HPDE6-E6E7 (cell line): ENCODE measurements around the gene SHB.
A peak's percentile ranks its signal among the peaks of the same experiment; 100 is the strongest.

ENCODE experiments used
- DNase-seq: peaks from one replicate; pipeline ENCODE4 v3.0.0; 2011; ENCODE audit warnings: missing footprints; ENCODE audit errors: extremely low spot score

SHB gene

GRCh38 chr9:37953206-37953774 is 115.7 kb downstream of the SHB start:
- DNase-seq: no peak

GRCh38 chr9:37952731-37953130 is 116.3 kb downstream of the SHB start:
- no peak for DNase-seq

- DNase-seq: no peak
These were observed 117.2 kb downstream of the SHB start for GRCh38 chr9:37951671-37952449.

GRCh38 chr9:37950561-37950960 is 118.5 kb downstream of the SHB start:
- no peak for DNase-seq

GRCh38 chr9:37949576-37949975 is 119.5 kb downstream of the SHB start:
- DNase-seq: no peak

GRCh38 chr9:37948417-37948980 is 120.5 kb downstream of the SHB start:
- DNase-seq: no peak

- DNase-seq: no peak
These were observed 121.0 kb downstream of the SHB start for GRCh38 chr9:37947977-37948376.

GRCh38 chr9:37947471-37947870 is 121.6 kb downstream of the SHB start:
- no peak for DNase-seq

GRCh38 chr9:37946971-37947370 is 122.1 kb downstream of the SHB start:
- DNase-seq: no peak

- DNase-seq: no peak
These were observed 123.0 kb downstream of the SHB start for GRCh38 chr9:37946041-37946440.

- DNase-seq: no peak
These were observed 124.2 kb downstream of the SHB start for GRCh38 chr9:37944671-37945481.

GRCh38 chr9:37944266-37944650 is 124.8 kb downstream of the SHB start:
- no peak for DNase-seq

- no peak for DNase-seq
These were observed 125.4 kb downstream of the SHB start for GRCh38 chr9:37943345-37944265.

GRCh38 chr9:37942621-37943344 is 126.2 kb downstream of the SHB start:
- DNase-seq: no peak

- DNase-seq: no peak
These were observed 127.8 kb downstream of the SHB start for GRCh38 chr9:37941253-37941652.

- DNase-seq: no peak
These were observed 129.4 kb downstream of the SHB start for GRCh38 chr9:37939575-37940095.

- DNase-seq: peak; percentile 67
These were observed 130.7 kb downstream of the SHB start for GRCh38 chr9:37938121-37938891.

GRCh38 chr9:37937366-37937765 is 131.7 kb downstream of the SHB start:
- no peak for DNase-seq

- peak; percentile 71 for DNase-seq
These were observed 132.1 kb downstream of the SHB start for GRCh38 chr9:37936965-37937364.

- no peak for DNase-seq
These were observed 132.7 kb downstream of the SHB start for GRCh38 chr9:37936376-37936775.
